AG04450 (cell line): ENCODE results near the gene ITPR1. TPM values are rescaled to one million over a fixed set of nuclear protein-coding genes. Genes with fewer than 3 reads are reported as not detected.

Source experiments
- CTCF ChIA-PET: fragments of 300-600, 350-600 bp; formaldehyde crosslinking; extraction: SDS; loops from one replicate; lab custom pipeline; 2022; ENCODE audit warnings: antibody characterized with exemption, inconsistent platforms; lab: Charles Lee
- POLR2A ChIA-PET: fragments of 350-600 bp; formaldehyde crosslinking; extraction: SDS; loops from one replicate; lab custom pipeline; 2021; ENCODE audit warnings: antibody characterized with exemption, inconsistent platforms; lab: Yijun Ruan, JAX
- DNase-seq: peaks from one replicate; pipeline ENCODE4 v3.0.0-alpha.2; 2011; ENCODE audit warnings: low read depth, low spot score
- H3K27ac ChIP-seq: one replicate; pipeline ENCODE4 v1.5.1; 2012; ENCODE audit warnings: low read depth, low read length, control low read depth
- H3K27me3 ChIP-seq: one replicate; pipeline ENCODE4 v1.6.0; 2012; ENCODE audit warnings: low read length; ENCODE audit not compliant: control insufficient read depth, insufficient read depth
- H3K4me3 ChIP-seq: 2 replicates; pipeline ENCODE4 v1.5.1; 2011; ENCODE audit warnings: mild to moderate bottlenecking, low read depth, low read length, control low read depth
- H3K9me3 ChIP-seq: 2 replicates; pipeline ENCODE4 v1.5.1; 2012; ENCODE audit warnings: low read length; ENCODE audit not compliant: control insufficient read depth, insufficient read depth
- polyA plus RNA-seq: library from polyadenylated mRNA; depleted of rRNA; stranded (reverse); fragments of >200 nt; gene quantifications from 2 replicates; pipeline ENCODE4 v1.2.3, GENCODE V29; 2011
- TF ChIP-seq, protein P1 (sequence below): IDR thresholded peaks from 2 replicates; pipeline ENCODE4 v1.5.1; 2011; ENCODE audit warnings: low read depth, low read length, control low read depth, inconsistent platforms

Gene ITPR1
- polyA plus RNA-seq, 1 experiment = 7.4 TPM

DNA sequence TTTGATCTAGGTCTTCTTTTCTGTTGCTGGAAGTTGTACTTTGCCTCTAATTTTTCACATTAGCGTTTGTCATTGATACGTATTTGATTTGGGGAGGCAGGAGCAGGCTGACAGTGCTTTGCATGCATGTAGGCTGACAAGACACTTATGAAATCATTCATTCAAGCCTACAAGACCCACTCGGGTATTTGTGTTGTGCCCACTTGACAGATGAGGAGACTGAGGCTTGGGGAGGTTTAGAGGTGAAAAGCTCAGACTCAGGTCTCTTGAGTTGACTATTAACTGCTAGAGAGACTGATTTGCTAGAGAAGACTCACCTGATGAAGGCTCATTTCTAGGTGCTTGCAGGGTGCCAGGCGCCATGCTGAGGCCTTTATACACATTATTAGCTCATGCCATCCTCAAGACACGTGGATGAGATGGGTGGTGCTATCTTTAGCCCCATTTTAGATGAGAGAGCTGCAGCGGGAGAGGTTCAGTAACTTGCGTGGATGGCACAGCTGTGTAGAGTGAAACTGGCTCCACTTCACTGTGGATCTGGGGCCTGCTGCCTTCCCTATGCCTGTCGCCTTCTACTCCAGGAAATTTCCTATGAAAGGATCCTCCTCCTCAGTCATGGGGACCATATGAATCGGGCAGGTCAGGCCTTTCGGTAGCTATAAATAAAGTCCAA lies 192.7 kb downstream of the ITPR1 start:
- ChIA-PET POLR2A (no interaction called here), CTCF (interaction anchor here (0.5 to 1.3 kb wide), 2 partner anchors 16 to 390 kb away, joined by 4 read pairs; no protein-coding TSS in a partner anchor)
- TF ChIP-seq, protein P1, sequence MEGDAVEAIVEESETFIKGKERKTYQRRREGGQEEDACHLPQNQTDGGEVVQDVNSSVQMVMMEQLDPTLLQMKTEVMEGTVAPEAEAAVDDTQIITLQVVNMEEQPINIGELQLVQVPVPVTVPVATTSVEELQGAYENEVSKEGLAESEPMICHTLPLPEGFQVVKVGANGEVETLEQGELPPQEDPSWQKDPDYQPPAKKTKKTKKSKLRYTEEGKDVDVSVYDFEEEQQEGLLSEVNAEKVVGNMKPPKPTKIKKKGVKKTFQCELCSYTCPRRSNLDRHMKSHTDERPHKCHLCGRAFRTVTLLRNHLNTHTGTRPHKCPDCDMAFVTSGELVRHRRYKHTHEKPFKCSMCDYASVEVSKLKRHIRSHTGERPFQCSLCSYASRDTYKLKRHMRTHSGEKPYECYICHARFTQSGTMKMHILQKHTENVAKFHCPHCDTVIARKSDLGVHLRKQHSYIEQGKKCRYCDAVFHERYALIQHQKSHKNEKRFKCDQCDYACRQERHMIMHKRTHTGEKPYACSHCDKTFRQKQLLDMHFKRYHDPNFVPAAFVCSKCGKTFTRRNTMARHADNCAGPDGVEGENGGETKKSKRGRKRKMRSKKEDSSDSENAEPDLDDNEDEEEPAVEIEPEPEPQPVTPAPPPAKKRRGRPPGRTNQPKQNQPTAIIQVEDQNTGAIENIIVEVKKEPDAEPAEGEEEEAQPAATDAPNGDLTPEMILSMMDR = no peak
- Histone ChIP-seq H3K9me3 (no peaks in the 10 kb centered on the region), H3K27ac (no peak overlapping the region), H3K27me3 (no peaks in the 10 kb centered on the region), H3K4me3 (no peak overlapping the region)
- DNase-seq = no peak

DNA sequence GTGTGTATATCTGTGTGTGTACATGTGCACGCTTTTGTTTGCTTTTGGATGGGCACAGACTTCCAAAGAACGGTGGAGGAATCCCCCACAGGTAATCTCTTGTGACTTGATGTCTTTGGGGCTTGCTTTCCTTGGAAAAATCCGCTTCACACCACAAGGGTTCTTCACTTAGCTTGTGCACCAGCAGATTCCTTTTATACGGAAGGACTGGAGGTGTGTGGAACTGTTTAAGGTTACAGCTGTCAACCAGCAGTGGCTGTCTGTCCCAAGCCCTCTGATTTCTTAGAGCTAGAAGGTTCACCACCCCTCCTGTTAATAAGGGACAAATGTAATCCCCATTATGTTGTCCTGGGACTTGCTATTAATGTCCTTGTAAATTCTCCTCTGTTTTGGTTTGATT lies 193.5 kb downstream of the ITPR1 start:
- CTCF ChIA-PET = interaction anchor here (0.6 to 1.4 kb wide), 3 partner anchors 12 to 336 kb away, joined by 3 to 4 read pairs (median 4); no protein-coding TSS in a partner anchor
- Histone ChIP-seq H3K27me3 (no peaks in the 10 kb centered on the region), H3K4me3 (no peak overlapping the region), H3K27ac (no peak overlapping the region), H3K9me3 (no peaks in the 10 kb centered on the region)
- TF ChIP-seq, protein P1 = no peak
- POLR2A ChIA-PET = interaction anchor here (0.6 kb wide), 1 partner anchor 25 kb away, joined by 6 read pairs; no protein-coding TSS in a partner anchor
- no peak for DNase-seq

DNA sequence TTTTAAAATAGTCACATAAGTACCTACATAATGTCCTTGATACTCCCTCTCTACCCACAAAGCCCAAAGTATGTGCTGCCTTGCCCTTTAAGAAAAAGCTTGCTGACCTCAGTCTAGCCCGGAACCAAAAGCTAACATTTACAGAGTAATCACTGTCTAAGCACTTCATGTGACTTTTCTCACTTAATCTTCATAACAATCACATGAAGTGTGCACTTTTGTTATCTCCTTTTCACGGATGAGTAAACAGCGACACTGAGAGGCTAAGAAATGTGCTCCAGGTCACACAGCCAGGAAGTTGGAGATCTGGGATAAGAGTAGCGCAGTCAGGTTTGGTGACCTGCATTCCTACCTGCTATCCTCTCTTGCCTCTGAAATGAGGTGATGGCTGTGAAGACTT lies 194.0 kb downstream of the ITPR1 start:
- CTCF ChIA-PET = interaction anchor here (0.5 to 1.4 kb wide), 4 partner anchors 13 to 336 kb away, joined by 3 to 5 read pairs (median 4); no protein-coding TSS in a partner anchor

DNA sequence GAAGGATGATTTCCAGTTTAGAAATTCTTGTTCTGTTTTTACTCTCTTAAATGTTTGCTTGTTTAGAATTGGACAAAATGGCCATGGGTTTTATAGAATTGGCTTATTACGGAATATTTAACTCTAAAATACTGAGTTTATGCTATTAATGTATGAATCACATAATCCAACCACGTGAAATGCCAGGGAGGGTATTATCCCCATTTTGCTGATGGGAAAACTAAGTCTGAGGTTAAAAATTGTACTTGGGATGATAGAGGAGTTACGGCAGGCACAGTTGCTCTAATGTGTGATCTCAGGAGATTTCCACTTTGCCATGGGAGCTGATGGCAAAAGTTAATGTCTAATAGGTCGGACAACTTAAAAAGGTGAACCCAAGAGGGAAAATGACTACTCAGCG lies 194.4 kb downstream of the ITPR1 start:
- CTCF ChIA-PET = interaction anchor here (0.5 to 1.4 kb wide), 4 partner anchors 13 to 317 kb away, joined by 4 to 5 read pairs (median 4); no protein-coding TSS in a partner anchor
- no peak overlapping the region for H3K27ac ChIP-seq
- TF ChIP-seq, protein P1 = no peak

More for the DNA sequence above, 194.0 kb downstream of the ITPR1 start:
- Histone ChIP-seq H3K27ac (no peak overlapping the region), H3K9me3 (no peaks in the 10 kb centered on the region), H3K27me3 (no peaks in the 10 kb centered on the region), H3K4me3 (no peak overlapping the region)
- POLR2A ChIA-PET = interaction anchor here (0.6 kb wide), 1 partner anchor 24 kb away, joined by 6 read pairs; no protein-coding TSS in a partner anchor
- DNase-seq = no peak
- TF ChIP-seq, protein P1 = no peak

DNA sequence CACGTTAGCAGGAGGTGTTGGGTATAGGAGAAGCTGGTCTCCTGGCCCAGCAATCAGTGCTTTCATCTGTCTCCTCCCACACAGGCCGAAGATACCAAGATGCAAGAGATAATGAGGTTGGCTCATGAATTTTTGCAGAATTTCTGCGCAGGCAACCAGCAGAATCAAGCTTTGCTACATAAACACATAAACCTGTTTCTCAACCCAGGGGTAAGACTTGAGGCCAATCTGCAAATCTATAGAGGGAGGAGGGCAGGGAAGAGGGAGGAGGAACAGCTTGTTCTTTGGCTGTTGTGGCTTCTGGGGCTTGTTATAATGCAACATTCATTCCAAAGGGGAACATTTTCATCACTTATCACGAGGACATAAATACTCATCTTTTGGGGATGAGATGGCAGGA lies 195.3 kb downstream of the ITPR1 start:
- Histone ChIP-seq H3K4me3 (no peak overlapping the region), H3K27ac (no peak overlapping the region), H3K9me3 (no peaks in the 10 kb centered on the region), H3K27me3 (no peaks in the 10 kb centered on the region)
- POLR2A ChIA-PET = no interaction called here
- no peak for DNase-seq
- TF ChIP-seq, protein P1 = no peak
- CTCF ChIA-PET = interaction anchor here (0.9 kb wide), 1 partner anchor 23 kb away, joined by 4 read pairs; no protein-coding TSS in a partner anchor

More for the DNA sequence above, 194.4 kb downstream of the ITPR1 start:
- Histone ChIP-seq H3K9me3 (no peaks in the 10 kb centered on the region), H3K4me3 (no peak overlapping the region), H3K27me3 (no peaks in the 10 kb centered on the region)
- DNase-seq = no peak
- POLR2A ChIA-PET = no interaction called here
